ENCODE measurements around the gene PQBP1. TPM values are rescaled to one million over a fixed set of nuclear protein-coding genes. Genes with fewer than 3 reads are reported as not detected.

PQBP1 gene
- total RNA-seq, 4 donors from 2014 or later: 61.3 to 90.4 (median 67.8) TPM

DNA sequence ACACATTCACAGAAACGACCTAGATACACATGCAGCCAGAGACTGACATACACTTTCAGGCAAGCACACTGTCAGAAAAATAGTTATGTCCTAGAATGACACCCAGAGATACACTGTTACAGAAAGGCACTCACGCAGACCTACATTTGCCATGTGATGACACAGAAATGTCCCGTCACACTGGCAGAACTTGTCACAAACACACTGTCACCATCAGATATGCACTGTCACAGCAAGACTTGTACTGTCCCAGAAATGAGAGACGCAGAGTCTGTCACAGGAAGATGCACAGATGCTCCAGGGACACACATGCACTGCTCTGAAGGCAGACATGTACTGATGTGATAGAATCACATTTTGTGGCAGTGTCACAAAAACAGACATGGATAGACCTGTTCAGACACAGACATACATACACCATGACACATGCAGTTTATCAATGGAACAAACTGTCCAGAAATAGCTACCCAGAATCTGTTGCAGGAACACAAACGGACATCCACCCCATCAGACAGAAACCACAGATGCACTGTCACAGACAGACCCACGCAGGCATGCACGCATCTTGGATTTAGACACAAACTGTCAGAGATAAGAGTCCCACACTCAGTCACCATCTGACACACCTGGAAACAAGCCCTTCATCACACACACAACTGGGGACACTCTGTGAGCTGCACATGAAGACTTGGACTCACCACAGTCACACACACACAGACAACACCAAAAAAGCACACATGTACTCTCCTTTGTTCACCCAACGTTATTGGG is 22.4 kb downstream of the PQBP1 start:
- in situ Hi-C loops (cut with MboI; ENCODE audit: low sequenced_read_pairs in 4 of 4): no loop called here
- ATAC-seq: peak in 1 of 2 donors; percentile 4
- H3K27ac ChIP-seq: peak overlapping the region in 3 of 4 donors; percentile 83 to 89 (median 87)

DNA sequence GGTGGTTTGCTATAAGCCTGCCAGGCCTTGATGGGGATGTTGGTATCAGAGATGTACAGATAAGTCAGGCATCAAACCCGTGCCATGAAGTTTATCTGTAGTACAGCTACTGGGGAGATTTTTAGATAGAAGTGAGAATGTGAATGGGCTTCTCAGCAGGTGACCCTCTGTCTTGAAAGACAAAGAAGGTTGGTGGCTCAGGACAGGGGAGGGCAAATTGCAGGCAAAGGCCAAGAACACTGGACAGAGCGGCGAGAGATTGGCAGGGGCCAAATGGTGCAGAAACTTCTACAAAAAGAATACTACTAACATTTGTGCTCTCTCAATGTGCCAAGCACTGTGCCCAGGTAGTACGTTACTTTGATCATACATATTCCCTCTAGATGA is 23.0 kb downstream of the PQBP1 start:
- peaks cover 0 to 16% of the 10 kb centered on the region in 2 donors for H3K36me3 ChIP-seq
- no peaks in the 10 kb centered on the region for H3K9me3 ChIP-seq
- peaks cover 0 to 4% of the 10 kb centered on the region in 2 donors for H3K4me1 ChIP-seq
- no peaks in the 10 kb centered on the region for H3K27me3 ChIP-seq
- TF ChIP-seq POLR2A (IDR thresholded peaks at IDR 0.05): no peak
- TF ChIP-seq, protein P1, sequence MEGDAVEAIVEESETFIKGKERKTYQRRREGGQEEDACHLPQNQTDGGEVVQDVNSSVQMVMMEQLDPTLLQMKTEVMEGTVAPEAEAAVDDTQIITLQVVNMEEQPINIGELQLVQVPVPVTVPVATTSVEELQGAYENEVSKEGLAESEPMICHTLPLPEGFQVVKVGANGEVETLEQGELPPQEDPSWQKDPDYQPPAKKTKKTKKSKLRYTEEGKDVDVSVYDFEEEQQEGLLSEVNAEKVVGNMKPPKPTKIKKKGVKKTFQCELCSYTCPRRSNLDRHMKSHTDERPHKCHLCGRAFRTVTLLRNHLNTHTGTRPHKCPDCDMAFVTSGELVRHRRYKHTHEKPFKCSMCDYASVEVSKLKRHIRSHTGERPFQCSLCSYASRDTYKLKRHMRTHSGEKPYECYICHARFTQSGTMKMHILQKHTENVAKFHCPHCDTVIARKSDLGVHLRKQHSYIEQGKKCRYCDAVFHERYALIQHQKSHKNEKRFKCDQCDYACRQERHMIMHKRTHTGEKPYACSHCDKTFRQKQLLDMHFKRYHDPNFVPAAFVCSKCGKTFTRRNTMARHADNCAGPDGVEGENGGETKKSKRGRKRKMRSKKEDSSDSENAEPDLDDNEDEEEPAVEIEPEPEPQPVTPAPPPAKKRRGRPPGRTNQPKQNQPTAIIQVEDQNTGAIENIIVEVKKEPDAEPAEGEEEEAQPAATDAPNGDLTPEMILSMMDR (IDR thresholded peaks at IDR 0.05 in 4 of 5, conservative IDR thresholded peaks at IDR 0.05 in 1 of 5): no peak
- no peak overlapping the region for H3K4me3 ChIP-seq
- no peak for DNase-seq
- no peak overlapping the region for H3K27ac ChIP-seq
- in situ Hi-C loops (cut with MboI; ENCODE audit: low sequenced_read_pairs in 4 of 4): no loop called here
- no peak for ATAC-seq
- intact Hi-C loops (cut with DNase I; ENCODE audit: low total_unique reads): no loop called here

More for the DNA sequence above, 22.4 kb downstream of the PQBP1 start:
- Histone ChIP-seq H3K4me3 (no peak overlapping the region), H3K4me1 (peaks cover 0 to 4% of the 10 kb centered on the region in 2 donors), H3K27me3 (no peaks in the 10 kb centered on the region), H3K36me3 (peaks cover 0 to 10% of the 10 kb centered on the region in 2 donors), H3K9me3 (no peaks in the 10 kb centered on the region)
- intact Hi-C loops (cut with DNase I; ENCODE audit: low total_unique reads): loop anchor here (1.0 to 5.0 kb wide), 3 partner anchors 37 to 243 kb away; partner anchors contain the start of genes OTUD5 and TFE3
- DNase-seq: no peak
- TF ChIP-seq, protein P1 (IDR thresholded peaks at IDR 0.05 in 4 of 5, conservative IDR thresholded peaks at IDR 0.05 in 1 of 5): no peak
- no peak for TF ChIP-seq POLR2A (IDR thresholded peaks at IDR 0.05)

DNA sequence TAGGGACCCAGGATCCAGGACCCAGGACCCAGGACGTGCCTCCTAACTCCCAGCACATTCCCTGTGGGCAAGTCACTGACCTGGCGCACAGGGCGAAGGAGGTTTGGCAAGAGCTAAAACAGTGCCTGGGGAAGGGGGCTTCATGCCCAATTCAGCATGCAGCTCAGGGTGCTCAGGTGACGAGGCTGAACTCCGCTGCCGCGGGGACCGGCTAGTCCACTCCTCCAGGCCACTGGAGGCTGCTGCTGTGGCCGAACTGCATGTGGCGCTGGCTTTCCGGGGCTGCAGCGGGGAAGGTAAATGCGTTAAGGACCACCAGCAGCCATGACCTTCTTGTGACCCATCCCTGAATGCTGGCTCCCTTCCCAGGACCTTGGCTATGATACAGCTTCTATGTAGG is 26.0 kb downstream of the PQBP1 start:
- Histone ChIP-seq H3K27ac (no peak overlapping the region), H3K4me1 (peaks cover 0 to 4% of the 10 kb centered on the region in 2 donors), H3K4me3 (no peak overlapping the region), H3K27me3 (no peaks in the 10 kb centered on the region), H3K36me3 (peaks cover 0 to 17% of the 10 kb centered on the region in 2 donors), H3K9me3 (no peaks in the 10 kb centered on the region)
- TF ChIP-seq POLR2A (IDR thresholded peaks at IDR 0.05): no peak
- TF ChIP-seq, protein P1 (IDR thresholded peaks at IDR 0.05 in 4 of 5, conservative IDR thresholded peaks at IDR 0.05 in 1 of 5): no peak
- no peak for DNase-seq
- ATAC-seq: no peak
- intact Hi-C loops (cut with DNase I; ENCODE audit: low total_unique reads) (no loop called here), in situ Hi-C loops (cut with MboI; ENCODE audit: low sequenced_read_pairs in 4 of 4) (no loop called here)

- TF ChIP-seq, protein P1 (IDR thresholded peaks at IDR 0.05 in 4 of 5, conservative IDR thresholded peaks at IDR 0.05 in 1 of 5): no peak
- no peak for TF ChIP-seq POLR2A (IDR thresholded peaks at IDR 0.05)
- Histone ChIP-seq H3K4me3 (no peak overlapping the region), H3K27me3 (no peaks in the 10 kb centered on the region), H3K4me1 (peaks cover 0 to 4% of the 10 kb centered on the region in 2 donors), H3K36me3 (peaks cover 0 to 17% of the 10 kb centered on the region in 2 donors), H3K9me3 (no peaks in the 10 kb centered on the region), H3K27ac (no peak overlapping the region)
- DNase-seq (no peak), ATAC-seq (no peak)
- intact Hi-C loops (cut with DNase I; ENCODE audit: low total_unique reads) (no loop called here), in situ Hi-C loops (cut with MboI; ENCODE audit: low sequenced_read_pairs in 4 of 4) (no loop called here)
These were observed 26.5 kb downstream of the PQBP1 start for GRCh38 chrX:48924270-48924669.
